K562 (cell line): Measurements from ENCODE around the gene SH3D21. TPM values are rescaled to one million over a fixed set of nuclear protein-coding genes. Genes with fewer than 3 reads are reported as not detected.

ENCODE experiments used
- CLOCK ChIP-seq: fragments of 250-450 bp; sonication (Bioruptor Pico); IDR thresholded peaks from 2 replicates; pipeline ENCODE4 v1.4.0; 2020; ENCODE audit warnings: mild to moderate bottlenecking, moderate library complexity, borderline replicate concordance
- HBP1 ChIP-seq: fragments of 450-650 bp; formaldehyde crosslinking; IDR thresholded peaks from 2 replicates; pipeline ENCODE4 v1.4.0; 2022; ENCODE audit warnings: missing genetic modification characterization
- HDAC2 ChIP-seq: fragments of 450-650 bp; IDR thresholded peaks from 2 replicates; pipeline ENCODE4 v1.6.1; 2016; ENCODE audit warnings: mild to moderate bottlenecking
- HDAC6 ChIP-seq: IDR thresholded peaks from 2 replicates; pipeline ENCODE4 v1.6.1; 2012; ENCODE audit warnings: low read depth, mild to moderate bottlenecking, control low read depth, inconsistent platforms, low read length, moderate library complexity
- ILK ChIP-seq: fragments of 450-650 bp; IDR thresholded peaks from 2 replicates; pipeline ENCODE4 v1.6.1; 2016; ENCODE audit warnings: missing genetic modification characterization, low read depth, mild to moderate bottlenecking, missing compliant biosample characterization, moderate library complexity, borderline replicate concordance
- MCM5 ChIP-seq: fragments of 450-650 bp; IDR thresholded peaks from 2 replicates; pipeline ENCODE4 v1.6.1; 2016; ENCODE audit warnings: low read depth
- NEUROD1 ChIP-seq: fragments of 150-350 bp; IDR thresholded peaks from 2 replicates; pipeline ENCODE4 v1.6.1; 2014; ENCODE audit warnings: borderline replicate concordance, low read length, low read depth; ENCODE audit not compliant: partially characterized antibody
- STAT6 ChIP-seq: sonication (generic); formaldehyde crosslinking; IDR thresholded peaks from 2 replicates; pipeline ENCODE4 v1.8.1; 2023; ENCODE audit warnings: mild to moderate bottlenecking, missing genetic modification reagents
- YY1 ChIP-seq, 3 experiments: IDR thresholded peaks; 2 replicates each; pipeline ENCODE4 v1.6.1; 2011; ENCODE audit warnings: low read length in 2 of 3, mild to moderate bottlenecking in 2 of 3, moderate library complexity in 2 of 3, borderline replicate concordance in 1 of 3, control low read depth in 1 of 3, low read depth in 1 of 3; ENCODE audit not compliant: insufficient read depth in 3 of 3, insufficient replicate concordance in 2 of 3, control insufficient read depth in 1 of 3, insufficient read length in 1 of 3; ENCODE audit errors: extremely low read depth in 1 of 3
- ZBED1 ChIP-seq: IDR thresholded peaks from 2 replicates; pipeline ENCODE4 v1.6.1; 2014
- ZBTB49 ChIP-seq: sonication (generic); formaldehyde crosslinking; IDR thresholded peaks from 2 replicates; pipeline ENCODE4 v1.8.0; 2022; ENCODE audit warnings: missing genetic modification reagents, mild to moderate bottlenecking, borderline replicate concordance
- ZNF217 ChIP-seq: sonication (generic); formaldehyde crosslinking; IDR thresholded peaks from 2 replicates; pipeline ENCODE4 v1.8.0; 2022; ENCODE audit warnings: mild to moderate bottlenecking, missing genetic modification reagents
- ZNF655 ChIP-seq: fragments of 250-450 bp; sonication (Bioruptor Pico); IDR thresholded peaks from 2 replicates; pipeline ENCODE4 v1.5.0; 2021
- ZNF695 ChIP-seq: fragments of 450-650 bp; formaldehyde crosslinking; IDR thresholded peaks from 2 replicates; pipeline ENCODE4 v1.4.0; 2020; ENCODE audit warnings: mild to moderate bottlenecking, moderate library complexity
- polyA plus RNA-seq, 8 experiments: library from polyadenylated mRNA; depleted of rRNA in 4 of 8; stranded (reverse) in 5 of 8; unstranded in 3 of 8; fragments of >200 nt; fragmentation: Nextera tagmentation in 2 of 8; fragmentation: Illumina TruSeq in 1 of 8; extraction: Ambion mirVana in 2 of 8; extraction: Trizol in 1 of 8; gene quantifications; 2 replicates each; pipeline versions ENCODE4 v1.2.1 to v1.2.3, GENCODE V29; 2011 to 2014; ENCODE audit warnings: inconsistent platforms in 1 of 8, missing spikeins in 1 of 8
- total RNA-seq, 7 experiments: library from RNA; depleted of rRNA in 6 of 7; stranded (reverse); fragments of >200 nt in 6 of 7; fragmentation: Illumina TruSeq in 2 of 7; extraction: Trizol in 2 of 7; gene quantifications; 2 replicates each; pipeline versions ENCODE4 v1.2.1 to v1.2.3, GENCODE V29; 2011 to 2021; ENCODE audit warnings: low replicate concordance in 1 of 7

The SH3D21 gene
- total and polyA plus RNA-seq, 9 of the 15 experiments (the other 6 are each of a cell fraction or from before 2014, with no cell fraction given), result 0.01 to 4.7 (median 1.8) TPM

GRCh38 chr1:36369061-36369861 lies 63.1 kb downstream of the SH3D21 start (continued):
- no peak for TF ChIP-seq HBP1 (CRISPR knock-in tag)
- TF ChIP-seq ZNF217, result no peak
- no peak for TF ChIP-seq ZNF695 (CRISPR knock-in tag)
- TF ChIP-seq ZBED1, result no peak
- TF ChIP-seq YY1 (IDR thresholded peaks at IDR 0.05; ENCODE audit: borderline replicate concordance in 1 of 3, control insufficient read depth in 1 of 3, extremely low read depth in 1 of 3, insufficient read depth in 3 of 3, insufficient read length in 1 of 3, insufficient replicate concordance in 2 of 3, low read depth in 1 of 3, low read length in 2 of 3), result peak in 1 of 3 experiments; percentile 39
- TF ChIP-seq MCM5, result no peak
- no peak for TF ChIP-seq HDAC6
- TF ChIP-seq ZBTB49 (CRISPR knock-in tag), result no peak
- TF ChIP-seq STAT6 (CRISPR knock-in tag), result no peak
- TF ChIP-seq NEUROD1, result peak; percentile 42
- no peak for TF ChIP-seq ZNF655 (CRISPR knock-in tag)
- TF ChIP-seq HDAC2, result no peak
- no peak for TF ChIP-seq CLOCK (CRISPR knock-in tag)
- TF ChIP-seq ILK, result no peak
